ENCODE data around the gene PRKCE. TPM values are rescaled to one million over a fixed set of nuclear protein-coding genes. Genes with fewer than 3 reads are reported as not detected.

The PRKCE gene
- total RNA-seq, 1 experiment from 2014 or later = 1.3 TPM

DNA sequence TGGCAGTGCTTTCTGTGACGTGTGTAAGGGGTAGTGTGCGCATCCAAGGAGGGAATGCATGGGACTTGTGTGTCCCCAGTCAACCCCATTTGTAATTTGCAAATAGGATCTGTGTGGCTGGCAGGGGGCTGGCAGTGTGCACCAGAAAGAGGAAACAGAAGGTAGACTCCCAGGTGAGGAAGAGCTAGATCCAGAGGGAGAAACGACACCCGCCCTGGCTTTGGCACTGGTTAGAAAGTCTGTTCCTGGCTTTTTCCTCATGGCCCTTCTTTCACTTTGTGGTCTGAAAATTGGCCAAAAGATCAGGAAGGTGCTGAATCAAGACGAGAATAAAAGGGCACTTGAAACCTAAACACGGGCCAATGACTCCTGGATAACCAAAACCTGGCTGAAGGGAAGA, 33.3 kb downstream of the PRKCE start:
- H2AK5ac ChIP-seq (ENCODE audit: insufficient read length, low read length) = no peak overlapping the region
- WGBS (ENCODE audit: extremely low coverage, insufficient read length, low lambda C conversion rate) = no CpG with 5 or more reads among the region's 6 CpGs

More for the DNA sequence above, 33.3 kb downstream of the PRKCE start:
- Histone ChIP-seq H4K91ac (ENCODE audit: insufficient read length, low read depth, low read length) (no peak overlapping the region), H4K8ac (replicated peaks; ENCODE audit: insufficient read length, low read depth, low read length) (no peak overlapping the region), H3K4me1 (ENCODE audit: insufficient read depth, low read length) (no peaks in the 10 kb centered on the region), H3K14ac (ENCODE audit: insufficient read depth, low read length) (no peak overlapping the region), H3K23me2 (ENCODE audit: insufficient read length, low read depth, low read length, poor library complexity, severe bottlenecking) (no peaks in the 10 kb centered on the region), H3K4me2 (ENCODE audit: insufficient read depth, insufficient read length, low read length) (no peak overlapping the region), H3K27ac (ENCODE audit: insufficient read length, low read depth, low read length) (no peak overlapping the region), H3K79me2 (ENCODE audit: insufficient read depth, low read length) (no peaks in the 10 kb centered on the region), H3K23ac (ENCODE audit: insufficient read length, low read depth, low read length) (no peak overlapping the region), H3T11ph (ENCODE audit: low read length) (no peak overlapping the region), H2BK12ac (ENCODE audit: insufficient read length, low read depth, low read length) (no peak overlapping the region), H3K79me1 (ENCODE audit: insufficient read depth, low read depth, low read length, poor library complexity, severe bottlenecking) (no peaks in the 10 kb centered on the region), H4K20me1 (ENCODE audit: control insufficient read depth, insufficient read depth, insufficient read length) (no peaks in the 10 kb centered on the region), H3K9ac (ENCODE audit: extremely low read depth, insufficient read length, low read length) (no peak overlapping the region), H3K9me3 (ENCODE audit: control insufficient read depth, low read depth, low read length) (no peaks in the 10 kb centered on the region), H2AFZ (ENCODE audit: low read length) (no peak overlapping the region), H3K56ac (ENCODE audit: insufficient read length, low read depth, low read length) (no peak overlapping the region), H3K4ac (ENCODE audit: low read depth, low read length) (no peak overlapping the region), H2BK20ac (ENCODE audit: low read depth, low read length, poor library complexity, severe bottlenecking) (no peak overlapping the region), H3K27me3 (ENCODE audit: insufficient read depth, low read length) (no peaks in the 10 kb centered on the region), H3K18ac (ENCODE audit: insufficient read length, low read depth, low read length) (no peak overlapping the region), H2BK120ac (ENCODE audit: low read depth, low read length, poor library complexity, severe bottlenecking) (no peak overlapping the region), H2BK5ac (ENCODE audit: insufficient read length, low read length) (no peak overlapping the region), H4K5ac (ENCODE audit: insufficient read length, low read depth, low read length) (no peak overlapping the region), H2BK15ac (ENCODE audit: low read depth, low read length) (no peak overlapping the region)
- TF ChIP-seq CTCF (conservative IDR thresholded peaks at IDR 0.05) = no peak
- H3K4me1 Mint-ChIP-seq = no peaks in the 10 kb centered on the region
- no peaks in the 10 kb centered on the region for H3K36me3 Mint-ChIP-seq (ENCODE audit: insufficient read depth in 1 of 3, low read depth in 3 of 3)
- no peaks in the 10 kb centered on the region; the same call in 1 of the 2 replicates for H3K27me3 Mint-ChIP-seq (ENCODE audit: low read depth)
- no peaks in the 10 kb centered on the region for H3K9me3 Mint-ChIP-seq
- no peak overlapping the region; a peak in 1 of 7 replicates for H3K27ac Mint-ChIP-seq
- DNase-seq = no peak
- no peak overlapping the region for H3K4me3 Mint-ChIP-seq
